Loucy (cell line): Measurements from ENCODE around the gene RAB39A.

ENCODE experiments used
- EZH2phosphoT487 ChIP-seq: fragments of 200-600 bp; IDR thresholded peaks from 2 replicates; pipeline ENCODE4 v1.6.1; 2018; ENCODE audit warnings: antibody characterized with exemption, mild to moderate bottlenecking, moderate library complexity, borderline replicate concordance
- TF ChIP-seq, protein P1 (sequence below): fragments of 200-600 bp; sonication (generic); conservative IDR thresholded peaks from 2 replicates; pipeline ENCODE4 v1.5.1; 2014; ENCODE audit warnings: mild to moderate bottlenecking, antibody characterized with exemption, low read length

DNA sequence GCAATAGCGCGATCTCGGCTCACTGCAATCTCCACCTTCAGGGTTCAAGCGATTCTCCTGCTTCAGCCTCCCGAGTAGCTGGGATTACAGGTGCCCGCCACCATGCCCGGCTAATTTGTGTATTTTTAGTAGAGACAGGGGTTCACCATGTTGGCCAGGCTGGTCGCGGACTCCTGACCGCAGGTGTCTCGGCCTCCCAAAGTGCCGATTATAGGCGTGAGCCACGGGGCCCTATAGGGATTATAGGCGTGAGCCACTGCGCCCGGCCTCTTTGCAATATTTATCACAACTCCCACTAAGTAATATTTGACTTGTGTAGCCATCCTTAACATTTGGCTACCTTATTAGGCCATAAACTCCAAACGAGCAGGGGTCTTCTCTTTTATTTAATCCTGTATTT lies 79.6 kb downstream of the RAB39A start:
- TF ChIP-seq EZH2phosphoT487, result no peak
- TF ChIP-seq, protein P1, sequence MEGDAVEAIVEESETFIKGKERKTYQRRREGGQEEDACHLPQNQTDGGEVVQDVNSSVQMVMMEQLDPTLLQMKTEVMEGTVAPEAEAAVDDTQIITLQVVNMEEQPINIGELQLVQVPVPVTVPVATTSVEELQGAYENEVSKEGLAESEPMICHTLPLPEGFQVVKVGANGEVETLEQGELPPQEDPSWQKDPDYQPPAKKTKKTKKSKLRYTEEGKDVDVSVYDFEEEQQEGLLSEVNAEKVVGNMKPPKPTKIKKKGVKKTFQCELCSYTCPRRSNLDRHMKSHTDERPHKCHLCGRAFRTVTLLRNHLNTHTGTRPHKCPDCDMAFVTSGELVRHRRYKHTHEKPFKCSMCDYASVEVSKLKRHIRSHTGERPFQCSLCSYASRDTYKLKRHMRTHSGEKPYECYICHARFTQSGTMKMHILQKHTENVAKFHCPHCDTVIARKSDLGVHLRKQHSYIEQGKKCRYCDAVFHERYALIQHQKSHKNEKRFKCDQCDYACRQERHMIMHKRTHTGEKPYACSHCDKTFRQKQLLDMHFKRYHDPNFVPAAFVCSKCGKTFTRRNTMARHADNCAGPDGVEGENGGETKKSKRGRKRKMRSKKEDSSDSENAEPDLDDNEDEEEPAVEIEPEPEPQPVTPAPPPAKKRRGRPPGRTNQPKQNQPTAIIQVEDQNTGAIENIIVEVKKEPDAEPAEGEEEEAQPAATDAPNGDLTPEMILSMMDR, result no peak
